H1 (cell line): ENCODE results near the gene JTB. TPM values are rescaled to one million over a fixed set of nuclear protein-coding genes. Genes with fewer than 3 reads are reported as not detected.
A peak's percentile ranks its signal among the peaks of the same experiment; 100 is the strongest.

Experiments
- CTCF ChIA-PET: fragments of 300-600 bp; sonication (Branson Sonifier 250); formaldehyde crosslinking; loops from one replicate; lab custom pipeline; 2021; ENCODE audit not compliant: partially characterized antibody; lab: Charles Lee
- POLR2A ChIA-PET: fragments of 300-600 bp; sonication (Branson Sonifier 250); formaldehyde crosslinking; loops from one replicate; lab custom pipeline; 2021; ENCODE audit warnings: inconsistent platforms; ENCODE audit not compliant: partially characterized antibody; lab: Charles Lee
- DNase-seq, 2 experiments: peaks; one replicate each; pipeline versions ENCODE4 v3.0.0 to v3.0.0-alpha.2; 2010 to 2022; ENCODE audit warnings: low spot score in 2 of 2, low read depth in 1 of 2, mixed read lengths in 1 of 2
- FAIRE-seq: peaks from 2 replicates; lab custom pipeline; 2011; peaks lifted over from hg19 to GRCh38; lab: Jason Lieb, UNC
- H2AFZ ChIP-seq: 2 replicates; pipeline ENCODE4 v1.8.1; 2012; ENCODE audit warnings: low read length, inconsistent platforms
- H2AK5ac ChIP-seq: 2 replicates; pipeline ENCODE4 v1.6.1; 2013; ENCODE audit warnings: low read depth, low read length
- H2BK120ac ChIP-seq: replicated peaks from 2 replicates; pipeline ENCODE3; 2013; ENCODE audit warnings: low read depth, low read length, inconsistent platforms
- H2BK12ac ChIP-seq: 2 replicates; pipeline ENCODE4 v1.6.1; 2013; ENCODE audit warnings: low read depth, low read length
- H2BK15ac ChIP-seq: 2 replicates; pipeline ENCODE4 v1.6.1; 2013; ENCODE audit warnings: low read length
- H2BK20ac ChIP-seq: 2 replicates; pipeline ENCODE4 v1.6.1; 2013; ENCODE audit warnings: low read length
- H2BK5ac ChIP-seq: 2 replicates; pipeline ENCODE4 v1.6.1; 2013; ENCODE audit warnings: low read depth, low read length
- H3K14ac ChIP-seq: 2 replicates; pipeline ENCODE4 v1.6.1; 2013; ENCODE audit warnings: inconsistent platforms; ENCODE audit not compliant: insufficient read length
- H3K18ac ChIP-seq: 2 replicates; pipeline ENCODE4 v1.6.1; 2013; ENCODE audit warnings: low read length; ENCODE audit errors: extremely low read depth
- H3K23ac ChIP-seq: 2 replicates; pipeline ENCODE4 v1.6.1; 2013; ENCODE audit warnings: inconsistent platforms; ENCODE audit not compliant: insufficient read length
- H3K23me2 ChIP-seq: 2 replicates; pipeline ENCODE4 v1.6.1; 2013; ENCODE audit warnings: low read depth, low read length
- H3K27ac ChIP-seq: 2 replicates; pipeline ENCODE4 v1.6.1; 2011; ENCODE audit warnings: low read depth, low read length, inconsistent platforms
- H3K27me3 ChIP-seq, 4 experiments: replicated peaks in 1 of 4; 1 replicate in 1 of 4; 2 replicates in 3 of 4; pipeline versions ENCODE4 v1.6.1 to v1.8.1; 2011 to 2013; ENCODE audit warnings: low read length in 3 of 4, mild to moderate bottlenecking in 3 of 4, inconsistent platforms in 2 of 4, mixed read lengths in 2 of 4, moderate library complexity in 1 of 4; ENCODE audit not compliant: control insufficient read depth in 3 of 4, insufficient read depth in 3 of 4; ENCODE audit errors: extremely low read depth in 1 of 4
- H3K36me3 ChIP-seq, 4 experiments: 2 replicates each; pipeline versions ENCODE4 v1.6.1 to v1.8.1; 2011 to 2013; ENCODE audit warnings: mild to moderate bottlenecking in 4 of 4, low read length in 3 of 4, moderate library complexity in 2 of 4, control low read depth in 1 of 4, inconsistent platforms in 1 of 4; ENCODE audit not compliant: insufficient read depth in 4 of 4, control insufficient read depth in 2 of 4
- H3K4ac ChIP-seq: replicated peaks from 2 replicates; pipeline ENCODE3; 2013; ENCODE audit warnings: low read length, low read depth, mixed read lengths, inconsistent platforms; ENCODE audit not compliant: insufficient read length
- H3K4me1 ChIP-seq, 4 experiments: replicated peaks in 1 of 4; 1 replicate in 1 of 4; 2 replicates in 3 of 4; pipeline versions ENCODE4 v1.6.1 to v1.8.1; 2011 to 2013; ENCODE audit warnings: low read length in 3 of 4, inconsistent platforms in 2 of 4, mixed read lengths in 1 of 4; ENCODE audit not compliant: insufficient read depth in 4 of 4, control insufficient read depth in 3 of 4
- H3K4me2 ChIP-seq, 2 experiments: 2 replicates each; pipeline versions ENCODE4 v1.6.1 to v1.8.1; 2011 to 2013; ENCODE audit warnings: low read depth in 2 of 2, low read length in 2 of 2, control low read depth in 1 of 2, inconsistent platforms in 1 of 2, mild to moderate bottlenecking in 1 of 2; ENCODE audit not compliant: insufficient read depth in 1 of 2
- H3K4me3 ChIP-seq, 4 experiments: fragments of 200-600, 300-600 bp in 1 of 4; sonication (generic), shearing (Covaris generic), sonication (Bioruptor Twin) in 1 of 4; 2 replicates each; pipeline versions ENCODE4 v1.5.1 to v1.8.1; 2011 to 2016; ENCODE audit warnings: low read length in 4 of 4, low read depth in 3 of 4, control low read depth in 2 of 4, inconsistent platforms in 2 of 4, mild to moderate bottlenecking in 2 of 4, mixed read lengths in 1 of 4, moderate library complexity in 1 of 4; ENCODE audit not compliant: insufficient read depth in 2 of 4; ENCODE audit errors: extremely low read depth in 1 of 4
- H3K56ac ChIP-seq: replicated peaks from 2 replicates; pipeline ENCODE3; 2013; ENCODE audit warnings: low read depth, mild to moderate bottlenecking, mixed read lengths, low read length, inconsistent platforms; ENCODE audit not compliant: insufficient read length
- H3K79me1 ChIP-seq: 2 replicates; pipeline ENCODE4 v1.6.1; 2013; ENCODE audit warnings: low read depth, low read length, control low read depth
- H3K79me2 ChIP-seq, 2 experiments: 2 replicates each; pipeline versions ENCODE4 v1.6.1 to v1.8.1; 2012 to 2013; ENCODE audit warnings: low read length in 2 of 2, mild to moderate bottlenecking in 2 of 2, inconsistent platforms in 1 of 2; ENCODE audit not compliant: insufficient read depth in 2 of 2, control insufficient read depth in 1 of 2
- H3K9ac ChIP-seq, 4 experiments: replicated peaks in 1 of 4; 1 replicate in 1 of 4; 2 replicates in 3 of 4; pipeline versions ENCODE4 v1.6.1 to v1.8.1; 2011 to 2013; ENCODE audit warnings: low read depth in 3 of 4, low read length in 3 of 4, control low read depth in 2 of 4, mild to moderate bottlenecking in 2 of 4, moderate library complexity in 2 of 4, inconsistent platforms in 1 of 4; ENCODE audit errors: extremely low read depth in 1 of 4
- H3K9me3 ChIP-seq, 2 experiments: 2 replicates each; pipeline versions ENCODE4 v1.6.1 to v1.8.1; 2012 to 2013; ENCODE audit warnings: mild to moderate bottlenecking in 2 of 2, moderate library complexity in 2 of 2, control low read depth in 1 of 2, inconsistent platforms in 1 of 2, low read depth in 1 of 2, low read length in 1 of 2, mixed read lengths in 1 of 2; ENCODE audit not compliant: insufficient read depth in 2 of 2
- H4K20me1 ChIP-seq, 2 experiments: replicated peaks in 1 of 2; 2 replicates each; pipeline versions ENCODE3 to v1.8.1; 2011 to 2013; ENCODE audit warnings: inconsistent platforms in 2 of 2, low read length in 2 of 2, mild to moderate bottlenecking in 1 of 2; ENCODE audit not compliant: insufficient read depth in 2 of 2, control insufficient read depth in 1 of 2
- H4K5ac ChIP-seq: 2 replicates; pipeline ENCODE4 v1.6.1; 2013; ENCODE audit warnings: low read length, low read depth, mixed read lengths, inconsistent platforms; ENCODE audit not compliant: insufficient read length
- H4K8ac ChIP-seq: 2 replicates; pipeline ENCODE4 v1.8.0; 2013; ENCODE audit warnings: mild to moderate bottlenecking, moderate library complexity, low read length, inconsistent platforms; ENCODE audit not compliant: insufficient read depth; ENCODE audit errors: extremely low read depth
- H4K91ac ChIP-seq: replicated peaks from 2 replicates; pipeline ENCODE3; 2013; ENCODE audit warnings: low read length, mixed read lengths, inconsistent platforms; ENCODE audit not compliant: insufficient read length
- BRCA1 ChIP-seq: IDR thresholded peaks from 2 replicates; pipeline ENCODE4 v1.6.1; 2012; ENCODE audit warnings: low read depth, low read length, improper control_type of control experiment
- KDM1A ChIP-seq: fragments of 200-600, 300-600 bp; sonication (generic); IDR thresholded peaks from 2 replicates; pipeline ENCODE4 v1.7.1; 2016; ENCODE audit warnings: mild to moderate bottlenecking, low read length, borderline replicate concordance
- POLR2A ChIP-seq, 2 experiments: IDR thresholded peaks; 1 replicate in 1 of 2; 2 replicates in 1 of 2; pipeline ENCODE4 v1.6.1; 2011; ENCODE audit warnings: low read depth in 2 of 2, low read length in 2 of 2, mild to moderate bottlenecking in 2 of 2; ENCODE audit errors: control extremely low read depth in 1 of 2
- RFX5 ChIP-seq: IDR thresholded peaks from 2 replicates; pipeline ENCODE4 v1.6.1; 2011; ENCODE audit warnings: low read depth, low read length, improper control_type of control experiment, borderline replicate concordance
- RNF2 ChIP-seq: fragments of 200-900, 300-1000 bp; sonication (generic); IDR thresholded peaks from 2 replicates; pipeline ENCODE4 v1.7.1; 2016; ENCODE audit warnings: borderline replicate concordance, low read depth, mild to moderate bottlenecking, antibody characterized with exemption, low read length; ENCODE audit not compliant: poor library complexity, severe bottlenecking; ENCODE audit errors: missing control alignments
- RXRA ChIP-seq: IDR thresholded peaks from 2 replicates; pipeline ENCODE4 v1.6.1; 2011; ENCODE audit warnings: low read depth, mild to moderate bottlenecking, low read length, moderate library complexity; ENCODE audit not compliant: insufficient read depth
- SAP30 ChIP-seq: fragments of 300-600 bp; sonication (generic); IDR thresholded peaks from 2 replicates; pipeline ENCODE4 v1.7.1; 2012; ENCODE audit warnings: low read length, moderate library complexity, mild to moderate bottlenecking, inconsistent platforms; ENCODE audit not compliant: insufficient read depth, insufficient replicate concordance
- SIN3A ChIP-seq, 2 experiments: IDR thresholded peaks in 1 of 2; conservative IDR thresholded peaks in 1 of 2; 2 replicates each; pipeline ENCODE4 v1.6.1; 2011 to 2012; ENCODE audit warnings: low read length in 2 of 2, improper control_type of control experiment in 1 of 2, low read depth in 1 of 2, mild to moderate bottlenecking in 1 of 2
- SIX5 ChIP-seq: IDR thresholded peaks from 2 replicates; pipeline ENCODE4 v1.6.1; 2011; ENCODE audit warnings: mild to moderate bottlenecking, low read depth, low read length
- YY1 ChIP-seq: IDR thresholded peaks from 2 replicates; pipeline ENCODE4 v1.6.1; 2011; ENCODE audit warnings: low read depth, mild to moderate bottlenecking, low read length
- WGBS, 2 experiments: shearing (Covaris generic) in 1 of 2; methylation state at CpG; one replicate each; pipeline versions ENCODE4 v1.1.6 to v1.1.7; 2013 to 2015; ENCODE audit warnings: low lambda C conversion rate in 2 of 2, mixed read lengths in 2 of 2, inconsistent platforms in 1 of 2, low coverage in 1 of 2, missing lambda C conversion rate in 1 of 2; ENCODE audit not compliant: insufficient replicate concordance in 2 of 2, insufficient coverage in 1 of 2, insufficient read length in 1 of 2; ENCODE audit errors: extremely low coverage in 1 of 2, missing lambda C conversion rate in 1 of 2; 5-methylcytosine and 5-hydroxymethylcytosine counted together
- polyA plus RNA-seq, 7 experiments: library from polyadenylated mRNA; depleted of rRNA in 3 of 7; stranded (reverse) in 5 of 7; unstranded in 2 of 7; fragments of >200 nt in 5 of 7; fragments of 200-250 nt in 2 of 7; gene quantifications; 1 replicate in 5 of 7; 2 replicates in 1 of 7; 4 replicates in 1 of 7; pipeline versions ENCODE4 v1.2.1 to v1.2.3, GENCODE V29; 2011 to 2013; ENCODE audit warnings: missing spikeins in 2 of 7, mixed read lengths in 2 of 7
- total RNA-seq: library from RNA; stranded (reverse); fragmentation: NEBNext Ultra II Directional; extraction: Animal tissue kit (Norgen Biotek cat#: 25700); gene quantifications from 2 replicates; pipeline ENCODE4 v1.2.1, GENCODE V29; 2021

JTB gene
- total and polyA plus RNA-seq, 2 of the 8 experiments (the other 6 are each of a cell fraction or from before 2014, with no cell fraction given), result 91.1 to 122 TPM

- DNase-seq (no peak), FAIRE-seq (no peak)
- H4K20me1 ChIP-seq, result no peaks in the 10 kb centered on the region
- peak overlapping the region; percentile 75 for H2BK5ac ChIP-seq
- H3K23me2 ChIP-seq, result peaks cover 12% of the 10 kb centered on the region
- H3K9me3 ChIP-seq, result no peaks in the 10 kb centered on the region
- peak overlapping the region; percentile 5 for H3K56ac ChIP-seq
- H2BK20ac ChIP-seq, result no peak overlapping the region
- H3K79me1 ChIP-seq, result peaks cover 6% of the 10 kb centered on the region
- H3K79me2 ChIP-seq, result peaks cover 0 to 16% of the 10 kb centered on the region in 2 experiments; a peak in 2 of 4 replicates
- peak overlapping the region; percentile 82; the same call in 1 of the 2 replicates for H4K8ac ChIP-seq
- H3K18ac ChIP-seq, result peak overlapping the region; percentile 96
- peak overlapping the region; percentile 73 to 84 (median 76) for H3K9ac ChIP-seq
- TF ChIP-seq RXRA (no peak), POLR2A (IDR thresholded peaks at IDR 0.05; ENCODE audit: control extremely low read depth in 1 of 2, low read depth in 2 of 2, low read length in 2 of 2) (peak in 1 of 2 experiments; percentile 33; a peak in 1 of 3 replicates), YY1 (no peak), KDM1A (no peak), BRCA1 (no peak), RFX5 (no peak), SIN3A (conservative IDR thresholded peaks at IDR 0.05 in 1 of 2, IDR thresholded peaks at IDR 0.05 in 1 of 2; ENCODE audit: low read depth in 1 of 2, low read length in 2 of 2) (0 out of 4 replicates have a peak, but pooled peaks of 1 of the 2 experiments have one; percentile 57), RNF2 (no peak), SIX5 (no peak), SAP30 (peak; percentile 52)
- TF ChIP-seq, all 59 proteins: peak for 3
- WGBS, 2 experiments, result 5% methylated on average over 14 of the region's 16 CpGs; no CpG with 5 or more reads in 1 of the 2 experiments
- Histone ChIP-seq H4K5ac (peak overlapping the region; percentile 78), H2AK5ac (no peak overlapping the region), H4K91ac (peak overlapping the region; percentile 64), H2BK120ac (no peak overlapping the region), H3K4me1 (no peaks in the 10 kb centered on the region; a peak in 1 of 7 replicates), H3K14ac (no peak overlapping the region), H3K36me3 (peaks cover 12 to 46% (median 25%) of the 10 kb centered on the region in 4 experiments; a peak in 7 of 8 replicates), H3K4ac (no peak overlapping the region), H2AFZ (no peak overlapping the region), H3K4me3 (peak overlapping the region; percentile 91 to 99 (median 93)), H3K23ac (no peak overlapping the region), H2BK12ac (no peak overlapping the region), H3K4me2 (peak overlapping the region; percentile 93 to 98), H3K27me3 (no peaks in the 10 kb centered on the region), H2BK15ac (no peak overlapping the region), H3K27ac (peak overlapping the region; percentile 66)
- POLR2A ChIA-PET, result interaction anchor here (0.6 to 15.5 kb wide), 16 partner anchors 11 to 330 kb away, joined by 3 to 276 read pairs (median 4); partner anchors contain the start of genes CREB3L4, CRTC2, DENND4B and GATAD2B
- CTCF ChIA-PET, result interaction anchor here (1.6 to 3.8 kb wide), 6 partner anchors 10 to 180 kb away, joined by 7 to 29 read pairs (median 11); partner anchors contain the start of genes CREB3L4, RAB13 and SLC39A1
Observed at GRCh38 chr1:153976819-153977249, 640 bp downstream of the JTB start.
